Measurements from ENCODE around the gene TMEM87B. TPM values are rescaled to one million over a fixed set of nuclear protein-coding genes. Genes with fewer than 3 reads are reported as not detected.

The TMEM87B gene
- total and polyA plus RNA-seq, 12 donors: 8.9 to 37.5 (median 29.1) TPM

DNA sequence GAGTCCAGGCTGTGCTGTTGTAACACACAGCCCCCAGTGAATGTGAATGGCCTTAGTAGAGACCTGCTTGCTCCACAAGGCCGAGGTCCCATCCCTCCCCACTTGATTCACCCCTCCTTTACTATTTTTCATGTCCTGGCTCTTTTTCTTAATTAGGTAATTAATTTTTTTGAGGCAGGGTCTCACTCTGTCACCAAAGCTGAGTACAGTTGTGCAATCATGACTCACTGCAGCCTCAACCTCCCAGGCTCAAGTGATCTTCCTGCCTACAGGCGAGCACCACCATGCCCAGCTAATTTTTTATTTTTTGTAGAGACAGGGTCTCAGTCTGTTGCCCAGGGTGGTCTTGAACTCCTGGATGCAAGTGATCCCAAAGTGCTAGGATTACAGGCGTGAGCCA is 102.4 kb downstream of the TMEM87B start:
- Histone ChIP-seq H3K4me1 (replicated peaks in 1 of 2) (no peaks in the 10 kb centered on the region), H3K27me3 (no peaks in the 10 kb centered on the region), H3K27ac (no peak overlapping the region), H3K9me3 (replicated peaks in 1 of 3) (no peaks in the 10 kb centered on the region), H3K36me3 (replicated peaks in 1 of 2) (no peaks in the 10 kb centered on the region), H3K4me3 (no peak overlapping the region)
- WGBS, 4 donors: 54 to 80% (median 68%) methylated on average over 3 of the region's 3 CpGs
- no peak for TF ChIP-seq POLR2A (IDR thresholded peaks at IDR 0.05)
- TF ChIP-seq, protein P1, sequence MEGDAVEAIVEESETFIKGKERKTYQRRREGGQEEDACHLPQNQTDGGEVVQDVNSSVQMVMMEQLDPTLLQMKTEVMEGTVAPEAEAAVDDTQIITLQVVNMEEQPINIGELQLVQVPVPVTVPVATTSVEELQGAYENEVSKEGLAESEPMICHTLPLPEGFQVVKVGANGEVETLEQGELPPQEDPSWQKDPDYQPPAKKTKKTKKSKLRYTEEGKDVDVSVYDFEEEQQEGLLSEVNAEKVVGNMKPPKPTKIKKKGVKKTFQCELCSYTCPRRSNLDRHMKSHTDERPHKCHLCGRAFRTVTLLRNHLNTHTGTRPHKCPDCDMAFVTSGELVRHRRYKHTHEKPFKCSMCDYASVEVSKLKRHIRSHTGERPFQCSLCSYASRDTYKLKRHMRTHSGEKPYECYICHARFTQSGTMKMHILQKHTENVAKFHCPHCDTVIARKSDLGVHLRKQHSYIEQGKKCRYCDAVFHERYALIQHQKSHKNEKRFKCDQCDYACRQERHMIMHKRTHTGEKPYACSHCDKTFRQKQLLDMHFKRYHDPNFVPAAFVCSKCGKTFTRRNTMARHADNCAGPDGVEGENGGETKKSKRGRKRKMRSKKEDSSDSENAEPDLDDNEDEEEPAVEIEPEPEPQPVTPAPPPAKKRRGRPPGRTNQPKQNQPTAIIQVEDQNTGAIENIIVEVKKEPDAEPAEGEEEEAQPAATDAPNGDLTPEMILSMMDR (IDR thresholded peaks at IDR 0.05): no peak
- peak in 1 of 7 donors; percentile 1 for DNase-seq
- intact Hi-C loops (cut with DNase I): no loop called here

GRCh38 chr2:112159454-112159921 is 104.4 kb downstream of the TMEM87B start:
- intact Hi-C loops (cut with DNase I): no loop called here
- peak in 1 of 7 donors; percentile 17 for DNase-seq
- Histone ChIP-seq H3K36me3 (replicated peaks in 1 of 2) (no peaks in the 10 kb centered on the region), H3K4me3 (no peak overlapping the region), H3K9me3 (replicated peaks in 1 of 3) (no peaks in the 10 kb centered on the region), H3K27me3 (no peaks in the 10 kb centered on the region), H3K27ac (no peak overlapping the region), H3K4me1 (replicated peaks in 1 of 2) (no peaks in the 10 kb centered on the region)
- TF ChIP-seq, protein P1 (IDR thresholded peaks at IDR 0.05): no peak
- TF ChIP-seq POLR2A (IDR thresholded peaks at IDR 0.05): no peak
- 96 to 98% (median 97%) methylated on average over 31 of the region's 31 CpGs for WGBS, 4 donors

DNA sequence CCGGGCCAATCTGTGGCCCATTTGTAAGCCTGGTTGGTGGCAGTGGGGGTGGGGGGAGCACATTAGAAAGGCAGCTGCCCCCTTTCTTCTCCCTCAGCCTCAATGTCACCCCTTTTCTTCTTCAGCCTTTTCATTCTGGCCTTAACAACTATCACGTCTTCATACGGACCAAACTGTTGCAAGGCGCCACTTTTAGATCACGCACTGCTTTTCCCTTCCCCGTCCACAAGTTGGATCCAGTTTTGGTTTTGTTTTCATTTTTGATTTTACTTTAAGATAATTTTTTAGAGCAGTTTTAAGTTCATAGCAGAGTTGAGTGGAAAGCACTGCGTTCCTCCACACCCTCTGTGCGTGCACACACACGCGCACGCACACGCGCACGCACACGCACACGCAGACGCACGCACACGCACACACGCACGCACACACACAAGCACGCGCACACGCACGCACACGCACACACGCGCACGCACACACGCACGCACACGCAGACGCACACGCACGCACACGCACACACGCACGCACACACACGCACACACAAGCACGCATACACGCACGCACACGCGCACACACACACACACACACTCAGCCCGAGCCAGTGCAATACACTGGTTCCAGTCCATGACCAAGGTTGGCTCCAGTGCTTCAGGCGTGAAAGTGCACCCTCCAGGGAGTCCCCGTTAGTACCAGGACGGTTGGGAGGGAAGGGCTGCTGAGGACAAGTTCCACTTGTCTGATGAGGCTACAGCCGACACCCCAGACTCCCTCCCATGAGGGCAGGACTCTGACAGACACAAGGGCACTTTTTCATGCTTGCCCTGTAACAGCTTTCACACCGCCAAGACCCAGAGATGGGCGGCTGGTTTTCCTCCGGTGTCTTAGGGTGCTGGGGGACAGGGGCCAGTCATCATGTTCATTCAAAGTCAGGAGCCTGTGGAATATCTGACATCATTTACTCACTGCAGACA is 105.5 kb downstream of the TMEM87B start:
- 75 to 88% (median 79%) methylated on average over 38 to 50 of the region's 52 CpGs for WGBS, 4 donors
- H3K27ac ChIP-seq: no peak overlapping the region
- H3K9me3 ChIP-seq (replicated peaks in 1 of 3): no peaks in the 10 kb centered on the region
- TF ChIP-seq, protein P1 (IDR thresholded peaks at IDR 0.05): no peak
- no peak for TF ChIP-seq POLR2A (IDR thresholded peaks at IDR 0.05)
- peak in 1 of 7 donors; percentile 6 for DNase-seq
- no peaks in the 10 kb centered on the region for H3K27me3 ChIP-seq
- H3K4me1 ChIP-seq (replicated peaks in 1 of 2): no peaks in the 10 kb centered on the region
- intact Hi-C loops (cut with DNase I): no loop called here
- no peak overlapping the region for H3K4me3 ChIP-seq
- H3K36me3 ChIP-seq (replicated peaks in 1 of 2): no peaks in the 10 kb centered on the region

DNA sequence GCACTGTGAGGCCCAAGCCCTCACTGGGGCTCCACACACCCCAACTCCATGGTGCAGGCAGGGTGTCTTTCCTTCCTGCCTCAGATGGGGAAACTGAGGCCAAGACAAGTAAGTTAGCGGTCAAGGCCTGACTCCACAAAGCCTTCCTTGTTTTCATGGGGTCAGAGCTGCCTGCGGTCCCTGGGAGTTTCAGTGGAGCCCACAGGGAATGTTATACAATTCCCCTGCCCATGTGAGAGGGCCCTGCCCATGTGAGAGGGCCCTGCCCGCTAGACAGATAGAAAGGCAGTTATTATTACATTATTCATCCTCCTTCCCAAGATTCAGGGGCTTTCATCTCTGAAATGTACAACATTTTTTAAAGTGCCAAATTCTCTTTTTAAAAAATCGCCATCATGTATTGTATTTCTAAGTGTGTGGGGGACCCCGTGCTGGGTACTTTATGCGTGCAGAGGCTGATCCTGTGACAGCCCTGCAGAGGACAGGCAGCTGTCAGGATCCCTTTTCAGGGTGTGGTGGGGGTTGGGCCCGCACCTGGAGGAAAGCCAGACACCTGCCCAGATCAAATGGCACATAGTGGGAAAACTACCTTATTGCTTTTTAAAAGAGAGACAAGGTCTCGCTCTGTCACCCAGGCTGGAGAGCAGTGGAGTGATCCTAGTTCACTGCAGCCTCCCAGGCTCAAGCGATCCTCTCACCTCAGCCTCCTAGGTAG is 106.5 kb downstream of the TMEM87B start:
- H3K27me3 ChIP-seq: no peaks in the 10 kb centered on the region
- no peaks in the 10 kb centered on the region for H3K4me1 ChIP-seq (replicated peaks in 1 of 2)
- peak in 1 of 7 donors; percentile 6 for DNase-seq
- 95 to 100% (median 96%) methylated on average over 6 to 9 of the region's 9 CpGs for WGBS, 4 donors
- intact Hi-C loops (cut with DNase I): no loop called here
- no peaks in the 10 kb centered on the region for H3K9me3 ChIP-seq (replicated peaks in 1 of 3)
- no peak for TF ChIP-seq POLR2A (IDR thresholded peaks at IDR 0.05)
- TF ChIP-seq, protein P1 (IDR thresholded peaks at IDR 0.05): no peak
- H3K27ac ChIP-seq: no peak overlapping the region
- no peak overlapping the region for H3K4me3 ChIP-seq
- no peaks in the 10 kb centered on the region for H3K36me3 ChIP-seq (replicated peaks in 1 of 2)

Measured in adrenal gland (tissue), 12 donors.